ENCODE results near the gene DBI. TPM values are rescaled to one million over a fixed set of nuclear protein-coding genes. Genes with fewer than 3 reads are reported as not detected.
A peak's percentile ranks its signal among the peaks of the same experiment; 100 is the strongest.
"Not testable (repeated sequence)": the region's sequence is repeated elsewhere in the genome, so short reads cannot be mapped to it uniquely, and the experiment has no call there.

DBI gene
- total and polyA plus RNA-seq, 2 donors from 2014 or later = 135 to 1,066 TPM

- Histone ChIP-seq H3K27ac (ENCODE audit: low read depth in 2 of 2, low read length in 2 of 2) (peak overlapping the region in 1 of 2 donors; percentile 57), H3K9ac (ENCODE audit: low read length in 3 of 3) (no peak overlapping the region), H3K36me3 (ENCODE audit: control insufficient read depth in 2 of 3, insufficient read depth in 3 of 3, low read length in 3 of 3) (no peaks in the 10 kb centered on the region), H3K4me3 (ENCODE audit: low read length in 3 of 3) (no peak overlapping the region), H3K4me1 (ENCODE audit: control insufficient read depth in 2 of 3, insufficient read depth in 2 of 3, low read depth in 1 of 3, low read length in 3 of 3) (peaks cover 0 to 14% (median 6%) of the 10 kb centered on the region in 3 donors), H3K9me3 (ENCODE audit: control insufficient read depth in 2 of 3, insufficient read depth in 1 of 3, low read length in 3 of 3) (no peaks in the 10 kb centered on the region), H3K27me3 (ENCODE audit: control insufficient read depth, insufficient read depth, low read length) (no peaks in the 10 kb centered on the region)
- DNase-seq (no peak), FAIRE-seq (no peak)
- TF ChIP-seq CTCF (IDR thresholded peaks at IDR 0.05; ENCODE audit: borderline replicate concordance, extremely low read depth, insufficient read depth) = no peak
- intact Hi-C loops (cut with DNase I) = no loop called here
Measured at GRCh38 chr2:119402645-119403560, 36.1 kb downstream of the DBI start.

GRCh38 chr2:119403618-119404017, 36.8 kb downstream of the DBI start:
- intact Hi-C loops (cut with DNase I); H3K9me3 ChIP-seq (ENCODE audit: control insufficient read depth in 2 of 3, insufficient read depth in 1 of 3, low read length in 3 of 3); H3K27ac ChIP-seq (ENCODE audit: low read depth in 2 of 2, low read length in 2 of 2); FAIRE-seq; H3K27me3 ChIP-seq (ENCODE audit: control insufficient read depth, insufficient read depth, low read length); H3K36me3 ChIP-seq (ENCODE audit: control insufficient read depth in 2 of 3, insufficient read depth in 3 of 3, low read length in 3 of 3); H3K4me3 ChIP-seq (ENCODE audit: low read length in 3 of 3); H3K9ac ChIP-seq (ENCODE audit: low read length in 3 of 3); DNase-seq: not testable (repeated sequence)
- peaks cover 0 to 14% (median 6%) of the 10 kb centered on the region in 3 donors for H3K4me1 ChIP-seq (ENCODE audit: control insufficient read depth in 2 of 3, insufficient read depth in 2 of 3, low read depth in 1 of 3, low read length in 3 of 3)

- Histone ChIP-seq H3K9me3 (ENCODE audit: control insufficient read depth in 2 of 3, insufficient read depth in 1 of 3, low read length in 3 of 3) (no peaks in the 10 kb centered on the region), H3K27me3 (ENCODE audit: control insufficient read depth, insufficient read depth, low read length) (no peaks in the 10 kb centered on the region), H3K4me1 (ENCODE audit: control insufficient read depth in 2 of 3, insufficient read depth in 2 of 3, low read depth in 1 of 3, low read length in 3 of 3) (peaks cover 0 to 14% (median 6%) of the 10 kb centered on the region in 3 donors), H3K27ac (ENCODE audit: low read depth in 2 of 2, low read length in 2 of 2) (no peak overlapping the region), H3K4me3 (ENCODE audit: low read length in 3 of 3) (no peak overlapping the region), H3K9ac (ENCODE audit: low read length in 3 of 3) (no peak overlapping the region), H3K36me3 (ENCODE audit: control insufficient read depth in 2 of 3, insufficient read depth in 3 of 3, low read length in 3 of 3) (no peaks in the 10 kb centered on the region)
- TF ChIP-seq CTCF (IDR thresholded peaks at IDR 0.05; ENCODE audit: borderline replicate concordance, extremely low read depth, insufficient read depth) = no peak
- DNase-seq = no peak
- intact Hi-C loops (cut with DNase I) = loop anchor here (5.0 kb wide), 1 partner anchor 72 kb away; no protein-coding TSS in a partner anchor
- no peak for FAIRE-seq
Measured at GRCh38 chr2:119405151-119405550, 38.4 kb downstream of the DBI start.

GRCh38 chr2:119407430-119408220, 40.8 kb downstream of the DBI start:
- H3K27me3 ChIP-seq (ENCODE audit: control insufficient read depth, insufficient read depth, low read length) = no peaks in the 10 kb centered on the region
- no peak overlapping the region for H3K9ac ChIP-seq (ENCODE audit: low read length in 3 of 3)
- intact Hi-C loops (cut with DNase I) = loop anchor here (5.0 kb wide), 1 partner anchor 70 kb away; no protein-coding TSS in a partner anchor
- peak; percentile 92 for TF ChIP-seq CTCF (IDR thresholded peaks at IDR 0.05; ENCODE audit: borderline replicate concordance, extremely low read depth, insufficient read depth)
- no peak overlapping the region for H3K27ac ChIP-seq (ENCODE audit: low read depth in 2 of 2, low read length in 2 of 2)
- FAIRE-seq (peak; percentile 88), DNase-seq (peak in 4 of 5 donors; percentile 60 to 82 (median 69))
- no peaks in the 10 kb centered on the region for H3K9me3 ChIP-seq (ENCODE audit: control insufficient read depth in 2 of 3, insufficient read depth in 1 of 3, low read length in 3 of 3)
- H3K36me3 ChIP-seq (ENCODE audit: control insufficient read depth in 2 of 3, insufficient read depth in 3 of 3, low read length in 3 of 3) = no peaks in the 10 kb centered on the region
- no peak overlapping the region for H3K4me3 ChIP-seq (ENCODE audit: low read length in 3 of 3)
- peaks cover 0 to 12% (median 4%) of the 10 kb centered on the region in 3 donors for H3K4me1 ChIP-seq (ENCODE audit: control insufficient read depth in 2 of 3, insufficient read depth in 2 of 3, low read depth in 1 of 3, low read length in 3 of 3)

Data from kidney (tissue), 14 donors.